GM19239 (cell line): ENCODE measurements around the gene SNX33.
"Not testable (repeated sequence)": the region's sequence is repeated elsewhere in the genome, so short reads cannot be mapped to it uniquely, and the experiment has no call there.

ENCODE experiments used
- DNase-seq: peaks from one replicate; pipeline ENCODE4 v3.0.0; 2011; ENCODE audit warnings: low spot score; ENCODE audit not compliant: insufficient read length
- FAIRE-seq: peaks from 2 replicates; lab custom pipeline; 2011; peaks lifted over from hg19 to GRCh38; lab: Jason Lieb, UNC

The SNX33 gene

DNA sequence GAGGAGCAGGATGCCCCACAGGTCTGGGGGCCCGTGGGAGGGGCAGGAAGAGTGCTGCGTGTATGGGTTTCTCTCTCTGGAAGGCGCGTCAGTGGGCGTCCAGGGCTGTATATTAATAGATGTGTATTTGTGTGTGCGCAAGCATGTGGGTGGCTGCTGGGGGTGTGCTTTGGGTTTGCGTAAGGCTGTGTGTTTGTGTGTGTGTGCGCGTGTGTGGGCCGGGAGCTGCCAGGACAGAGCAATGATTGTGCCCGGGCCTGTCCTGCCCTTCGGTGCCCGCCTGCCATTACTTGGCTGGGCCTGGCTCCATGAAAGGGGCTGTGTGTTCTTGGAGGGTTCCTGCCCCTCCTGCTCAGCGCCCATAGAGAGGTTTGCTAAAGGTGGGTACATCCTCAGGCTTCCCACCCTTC, 48.6 kb downstream of the SNX33 start:
- no peak for FAIRE-seq
- no peak for DNase-seq

DNA sequence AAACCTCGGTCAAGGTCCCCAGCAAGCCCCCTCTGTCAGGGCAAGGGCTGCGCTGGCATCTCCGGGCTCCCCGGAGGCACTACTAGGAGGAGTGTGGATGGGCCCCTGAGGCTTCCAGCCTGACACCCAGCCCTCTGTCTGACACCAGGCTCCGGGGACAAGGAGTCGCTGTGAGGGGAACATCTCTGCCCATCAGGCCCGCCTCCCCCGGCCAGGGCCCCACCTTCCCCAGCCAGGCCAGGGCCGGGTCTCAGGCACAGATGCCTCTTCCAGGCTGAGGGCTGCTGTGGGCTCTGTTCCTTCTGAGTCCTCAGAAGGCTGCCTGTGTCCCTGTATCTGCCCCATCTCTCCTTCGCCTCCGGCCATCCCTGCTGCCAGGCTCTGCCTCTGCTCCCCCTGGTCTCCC, 49.1 kb downstream of the SNX33 start:
- FAIRE-seq (no peak), DNase-seq (no peak)

- no peak for FAIRE-seq
- DNase-seq, result no peak
Measured at GRCh38 chr15:75697523-75697922, 49.8 kb downstream of the SNX33 start.

DNA sequence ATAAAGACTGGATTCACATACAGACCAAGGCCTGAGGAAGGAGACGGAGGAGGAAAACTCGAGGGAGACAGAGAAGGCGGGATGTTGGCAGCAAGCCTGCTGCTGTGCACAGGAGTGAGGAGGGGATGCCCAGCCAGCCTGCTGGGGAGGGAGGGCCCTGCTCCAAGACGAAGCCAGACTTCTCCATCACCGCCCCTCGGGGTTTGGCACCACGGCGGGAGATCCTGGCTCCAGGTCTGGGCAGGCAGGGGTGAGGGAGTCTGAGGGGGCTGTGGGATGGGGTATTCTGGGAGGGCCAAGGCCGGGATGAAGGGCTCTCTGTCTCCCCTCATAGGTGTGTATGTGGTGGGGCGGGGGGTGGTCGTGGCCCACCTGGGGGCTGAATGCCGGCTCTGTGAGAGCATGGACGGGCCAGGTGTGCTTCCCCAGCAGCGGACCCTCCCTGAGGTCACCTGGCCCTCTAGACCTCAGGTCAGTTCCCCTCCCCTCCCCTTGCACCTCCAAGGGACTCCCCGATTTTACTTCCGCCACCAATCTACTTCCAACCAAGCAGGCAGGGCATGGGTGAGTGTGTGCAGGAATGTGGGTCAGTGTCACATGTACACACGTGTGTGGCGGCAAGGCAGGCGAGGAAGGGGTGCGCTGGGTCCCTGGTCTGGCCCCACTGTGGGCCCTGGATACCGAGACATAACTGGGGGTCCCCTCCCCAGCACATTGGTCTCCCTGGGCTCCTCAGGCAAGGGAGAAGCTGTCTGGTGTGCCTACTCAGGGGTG, 50.4 kb downstream of the SNX33 start:
- not testable (repeated sequence) for DNase-seq, FAIRE-seq

DNA sequence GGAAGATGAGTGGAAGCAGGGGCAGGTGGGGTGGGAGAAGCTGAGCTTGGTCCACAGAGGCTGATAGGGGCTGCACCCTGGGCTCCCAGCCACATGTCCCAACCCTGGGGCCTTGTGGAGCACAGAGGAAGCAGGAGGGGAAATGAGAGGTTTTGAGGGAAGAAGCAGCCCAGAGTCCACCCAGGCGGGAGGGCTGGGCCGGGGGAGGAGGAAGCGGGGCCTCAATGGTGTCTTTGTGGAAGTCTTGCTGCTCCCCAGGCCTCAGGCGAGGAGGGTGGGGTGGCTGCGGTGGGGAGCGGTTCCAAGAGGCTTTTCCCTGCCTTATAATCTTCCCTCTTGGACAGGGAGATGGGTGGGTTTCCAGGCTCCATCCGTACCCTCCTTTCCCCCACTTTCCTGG, 51.8 kb downstream of the SNX33 start:
- peak; percentile 53 for FAIRE-seq
- DNase-seq, result not testable (repeated sequence)

GRCh38 chr15:75699961-75700874, 52.5 kb downstream of the SNX33 start:
- DNase-seq, result not testable (repeated sequence)
- FAIRE-seq, result peak; percentile 100

DNA sequence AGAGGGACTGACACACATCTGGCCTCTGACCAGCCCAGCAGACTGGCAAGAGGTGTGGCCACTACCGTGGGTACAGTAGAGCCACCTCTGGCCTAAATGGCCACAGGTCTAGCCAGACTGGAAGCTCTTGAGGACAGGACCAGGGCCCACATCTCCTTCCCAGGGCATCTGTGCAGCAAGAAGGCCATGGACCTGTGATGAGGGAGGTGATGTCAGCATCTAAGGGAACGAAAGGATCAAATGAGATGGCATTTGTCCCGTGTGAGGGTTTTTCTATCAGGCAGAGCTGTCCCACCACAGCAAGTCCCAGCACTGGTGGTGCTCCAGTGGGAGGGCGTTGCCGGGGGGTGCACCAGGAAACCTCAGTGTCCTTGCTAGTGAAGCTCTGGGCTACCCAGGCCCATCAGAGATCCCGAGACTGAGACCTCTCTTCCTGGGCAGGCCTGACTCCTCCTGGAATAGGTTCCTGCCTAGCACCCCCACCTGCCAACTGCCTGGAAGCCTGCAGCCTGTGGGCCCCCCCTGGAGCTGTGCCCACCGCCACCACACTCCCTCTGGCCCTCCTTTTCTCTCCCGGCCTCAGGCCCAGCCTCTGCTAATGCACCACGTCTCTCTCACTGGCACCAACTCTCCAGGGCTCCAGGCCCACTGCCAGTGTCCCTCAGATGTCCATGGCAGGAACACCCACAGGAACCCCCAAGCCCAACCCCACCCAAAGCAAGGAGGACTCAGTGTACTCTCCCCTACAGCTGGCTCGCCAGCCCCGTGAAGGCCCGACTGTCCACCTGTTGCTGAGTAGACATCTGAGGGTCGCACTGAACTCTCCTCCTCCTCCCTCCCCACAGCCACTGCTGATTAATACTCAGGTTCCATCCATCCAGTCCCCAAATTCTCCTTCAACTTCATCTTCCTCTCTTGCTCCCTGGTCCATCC, 53.6 kb downstream of the SNX33 start:
- not testable (repeated sequence) for DNase-seq, FAIRE-seq

DNA sequence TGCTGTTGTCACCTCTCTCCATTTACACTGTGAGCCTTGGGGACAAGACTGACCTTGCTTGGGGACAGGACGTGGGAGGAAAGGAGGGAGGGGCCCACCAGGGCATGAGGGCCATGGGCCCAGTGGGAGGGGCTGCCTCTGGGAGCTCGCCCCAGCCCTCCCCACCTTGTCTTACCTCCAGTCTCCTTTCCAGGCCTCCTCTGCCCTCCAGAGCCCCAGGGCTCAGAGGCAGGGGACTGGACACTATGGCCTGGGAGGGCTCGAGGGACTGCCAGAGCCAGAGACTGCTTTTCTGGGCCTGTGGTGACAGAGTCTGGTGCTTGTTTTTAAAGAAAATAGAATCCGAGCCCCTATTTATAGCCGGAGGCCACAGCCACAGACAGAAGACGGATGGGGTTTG, 54.7 kb downstream of the SNX33 start:
- DNase-seq (no peak), FAIRE-seq (no peak)

- not testable (repeated sequence) for FAIRE-seq, DNase-seq
Measured at GRCh38 chr15:75703440-75704262, 55.9 kb downstream of the SNX33 start.

DNA sequence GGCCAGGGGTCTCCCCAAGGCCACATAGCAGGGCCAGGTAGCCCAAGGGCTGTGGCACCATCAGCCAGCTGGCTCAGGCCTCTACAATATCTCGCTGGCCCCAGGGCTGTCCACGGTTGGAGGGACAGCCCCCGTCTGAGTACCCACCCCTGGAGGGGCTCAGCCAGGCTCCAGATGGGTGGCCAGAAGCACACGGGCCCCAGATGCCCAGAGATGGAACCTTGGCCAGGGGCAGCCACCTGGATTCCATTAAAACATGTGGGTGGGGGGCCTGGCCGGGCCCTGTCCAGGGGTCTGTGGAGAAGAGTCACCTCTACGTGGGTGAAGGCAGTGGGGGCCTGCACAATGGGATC, 56.5 kb downstream of the SNX33 start:
- DNase-seq, result no peak
- FAIRE-seq, result no peak

GRCh38 chr15:75704618-75705017, 56.9 kb downstream of the SNX33 start:
- FAIRE-seq, result no peak
- no peak for DNase-seq

- FAIRE-seq, DNase-seq: not testable (repeated sequence)
Measured at GRCh38 chr15:75705375-75705774, 57.7 kb downstream of the SNX33 start.

DNA sequence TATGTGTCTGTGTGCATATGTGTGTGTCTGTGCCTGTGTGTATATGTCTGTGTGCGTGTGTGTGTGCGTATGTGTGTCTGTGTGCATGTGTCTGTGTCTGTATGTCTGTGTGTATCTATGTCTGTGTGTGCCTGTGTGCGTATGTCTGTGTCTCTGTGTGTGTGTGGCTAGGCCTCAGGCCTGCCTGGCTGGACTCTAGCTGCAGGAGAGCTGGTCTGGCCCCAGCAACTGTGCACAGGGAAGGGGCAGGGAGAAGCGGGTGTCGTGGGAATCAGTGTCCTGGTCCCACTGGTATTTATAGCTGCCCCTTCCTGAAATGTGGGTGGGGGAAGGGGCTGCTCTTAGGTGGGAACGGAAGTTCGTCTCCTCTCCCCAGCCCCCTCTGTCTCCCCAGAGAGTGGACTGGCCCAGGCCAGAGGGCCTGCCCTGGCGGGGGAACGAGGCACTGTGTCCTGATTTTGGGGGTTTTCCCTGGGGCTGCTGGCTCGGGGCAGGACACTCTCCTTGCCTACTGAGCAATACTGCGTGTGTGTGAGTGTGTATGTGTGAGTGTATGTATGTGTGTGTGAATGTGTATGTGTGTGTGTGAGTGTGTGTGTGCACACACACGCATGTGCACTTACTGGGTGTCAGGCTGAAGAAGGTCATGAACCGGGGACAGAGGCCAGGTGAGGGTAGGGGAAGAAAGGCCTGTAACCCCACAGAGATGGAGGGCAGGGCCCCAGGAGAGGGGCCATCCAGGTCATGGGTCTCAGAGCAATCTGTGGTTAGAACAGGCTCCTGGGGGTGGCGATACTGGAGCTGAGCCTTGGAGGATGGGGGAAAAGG, 58.4 kb downstream of the SNX33 start:
- no peak for DNase-seq
- FAIRE-seq, result no peak

DNA sequence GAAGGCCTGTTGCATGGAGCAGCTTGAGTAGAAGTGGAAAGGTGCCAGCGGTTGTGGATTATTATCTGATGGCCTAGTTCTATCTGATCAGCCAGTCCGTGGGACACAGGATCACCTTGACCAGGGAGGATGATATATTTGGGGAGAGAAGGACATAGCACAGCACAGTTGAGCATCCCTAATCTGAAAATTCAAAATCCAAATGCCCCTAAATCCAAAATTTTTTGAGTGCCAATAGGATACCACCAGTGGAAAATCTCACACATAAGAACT, 58.9 kb downstream of the SNX33 start:
- FAIRE-seq (no peak), DNase-seq (no peak)

- FAIRE-seq, DNase-seq: not testable (repeated sequence)
Measured at GRCh38 chr15:75709458-75709857, 61.7 kb downstream of the SNX33 start.

- DNase-seq, FAIRE-seq: not testable (repeated sequence)
Measured at GRCh38 chr15:75710874-75711273, 63.2 kb downstream of the SNX33 start.

DNA sequence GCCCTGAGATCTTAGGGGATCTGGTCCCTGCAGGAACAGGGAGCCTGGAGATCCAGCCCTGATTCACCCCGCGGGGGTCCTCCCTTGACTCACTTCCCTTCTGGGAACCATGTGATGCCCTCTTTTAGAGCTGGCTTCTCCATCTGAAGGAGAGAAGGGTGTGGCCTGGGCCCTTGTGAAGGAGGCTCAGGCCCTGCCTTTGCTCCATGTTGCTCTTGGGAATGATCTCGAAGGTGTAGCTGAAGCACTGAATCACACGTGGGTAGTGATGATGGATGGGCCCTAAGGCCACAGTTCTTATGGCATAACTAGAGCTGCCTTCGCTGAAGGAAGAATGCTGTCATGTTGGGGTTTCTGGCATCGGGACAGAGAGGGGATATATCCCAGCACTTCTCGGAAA, 63.8 kb downstream of the SNX33 start:
- DNase-seq, FAIRE-seq: not testable (repeated sequence)
